Stimulated activated CD4-positive, alpha-beta T cell treated with anti-CD3 and anti-CD28 coated beads, TNF-alpha, amount 100 ng/mL, for 48 hours (primary cell): ENCODE results near the gene RIN2.
A peak's percentile ranks its signal among the peaks of the same experiment; 100 is the strongest.

Experiments
- DNase-seq, 3 donors: peaks; one replicate each; pipeline ENCODE4 v3.0.0-alpha.2; 2020; ENCODE audit warnings: low read depth in 3 of 3

The RIN2 gene

GRCh38 chr20:19758133-19758500, at the start of gene RIN2:
Gene RIN2, plus strand, starts transcription at chr20:19758258. Its CDS starts 131,344 bp downstream, at chr20:19889602.
- DNase-seq = no peak

GRCh38 chr20:19709635-19710335, 48.3 kb upstream of the RIN2 start:
- no peak for DNase-seq

- no peak for DNase-seq
Measured at GRCh38 chr20:19710336-19711120, 47.5 kb upstream of the RIN2 start.

GRCh38 chr20:19711126-19711525, 46.9 kb upstream of the RIN2 start:
- no peak for DNase-seq

GRCh38 chr20:19712721-19713260, 45.3 kb upstream of the RIN2 start:
- no peak for DNase-seq

- DNase-seq = no peak
Measured at GRCh38 chr20:19713822-19714578, 44.1 kb upstream of the RIN2 start.

- DNase-seq = no peak
Measured at GRCh38 chr20:19714579-19714840, 43.5 kb upstream of the RIN2 start.

GRCh38 chr20:19715986-19716385, 42.1 kb upstream of the RIN2 start:
- DNase-seq = no peak

- no peak for DNase-seq
Measured at GRCh38 chr20:19718880-19719279, 39.2 kb upstream of the RIN2 start.

GRCh38 chr20:19720991-19721390, 37.1 kb upstream of the RIN2 start:
- DNase-seq = no peak

GRCh38 chr20:19723051-19723450, 35.0 kb upstream of the RIN2 start:
- DNase-seq = no peak

- DNase-seq = no peak
Measured at GRCh38 chr20:19723813-19724430, 34.1 kb upstream of the RIN2 start.

GRCh38 chr20:19725373-19725772, 32.7 kb upstream of the RIN2 start:
- DNase-seq = no peak

GRCh38 chr20:19725814-19726525, 32.1 kb upstream of the RIN2 start:
- DNase-seq = no peak

GRCh38 chr20:19727251-19727847, 30.7 kb upstream of the RIN2 start:
- no peak for DNase-seq

GRCh38 chr20:19729672-19730071, 28.4 kb upstream of the RIN2 start:
- DNase-seq = no peak

- DNase-seq = no peak
Measured at GRCh38 chr20:19730706-19731105, 27.4 kb upstream of the RIN2 start.

GRCh38 chr20:19734811-19735210, 23.2 kb upstream of the RIN2 start:
- DNase-seq = no peak

GRCh38 chr20:19735446-19735845, 22.6 kb upstream of the RIN2 start:
- DNase-seq = peak in 1 of 3 donors; percentile 17

- DNase-seq = no peak
Measured at GRCh38 chr20:19737025-19737424, 21.0 kb upstream of the RIN2 start.

GRCh38 chr20:19738951-19739350, 19.1 kb upstream of the RIN2 start:
- DNase-seq = no peak
